ENCODE results near the gene RUNX3. TPM values are rescaled to one million over a fixed set of nuclear protein-coding genes. Genes with fewer than 3 reads are reported as not detected.

The RUNX3 gene
- total RNA-seq, 1 donor from 2014 or later, result not detected

GRCh38 chr1:24902471-24902891 lies 27.6 kb downstream of the RUNX3 start:
- DNase-seq (ENCODE audit: low read depth), result no peak
- TF ChIP-seq, protein P1, sequence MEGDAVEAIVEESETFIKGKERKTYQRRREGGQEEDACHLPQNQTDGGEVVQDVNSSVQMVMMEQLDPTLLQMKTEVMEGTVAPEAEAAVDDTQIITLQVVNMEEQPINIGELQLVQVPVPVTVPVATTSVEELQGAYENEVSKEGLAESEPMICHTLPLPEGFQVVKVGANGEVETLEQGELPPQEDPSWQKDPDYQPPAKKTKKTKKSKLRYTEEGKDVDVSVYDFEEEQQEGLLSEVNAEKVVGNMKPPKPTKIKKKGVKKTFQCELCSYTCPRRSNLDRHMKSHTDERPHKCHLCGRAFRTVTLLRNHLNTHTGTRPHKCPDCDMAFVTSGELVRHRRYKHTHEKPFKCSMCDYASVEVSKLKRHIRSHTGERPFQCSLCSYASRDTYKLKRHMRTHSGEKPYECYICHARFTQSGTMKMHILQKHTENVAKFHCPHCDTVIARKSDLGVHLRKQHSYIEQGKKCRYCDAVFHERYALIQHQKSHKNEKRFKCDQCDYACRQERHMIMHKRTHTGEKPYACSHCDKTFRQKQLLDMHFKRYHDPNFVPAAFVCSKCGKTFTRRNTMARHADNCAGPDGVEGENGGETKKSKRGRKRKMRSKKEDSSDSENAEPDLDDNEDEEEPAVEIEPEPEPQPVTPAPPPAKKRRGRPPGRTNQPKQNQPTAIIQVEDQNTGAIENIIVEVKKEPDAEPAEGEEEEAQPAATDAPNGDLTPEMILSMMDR (conservative IDR thresholded peaks at IDR 0.05; ENCODE audit: low read depth, low read length), result no peak
- H3K4me3 ChIP-seq (ENCODE audit: low read depth, low read length), result no peak overlapping the region

DNA sequence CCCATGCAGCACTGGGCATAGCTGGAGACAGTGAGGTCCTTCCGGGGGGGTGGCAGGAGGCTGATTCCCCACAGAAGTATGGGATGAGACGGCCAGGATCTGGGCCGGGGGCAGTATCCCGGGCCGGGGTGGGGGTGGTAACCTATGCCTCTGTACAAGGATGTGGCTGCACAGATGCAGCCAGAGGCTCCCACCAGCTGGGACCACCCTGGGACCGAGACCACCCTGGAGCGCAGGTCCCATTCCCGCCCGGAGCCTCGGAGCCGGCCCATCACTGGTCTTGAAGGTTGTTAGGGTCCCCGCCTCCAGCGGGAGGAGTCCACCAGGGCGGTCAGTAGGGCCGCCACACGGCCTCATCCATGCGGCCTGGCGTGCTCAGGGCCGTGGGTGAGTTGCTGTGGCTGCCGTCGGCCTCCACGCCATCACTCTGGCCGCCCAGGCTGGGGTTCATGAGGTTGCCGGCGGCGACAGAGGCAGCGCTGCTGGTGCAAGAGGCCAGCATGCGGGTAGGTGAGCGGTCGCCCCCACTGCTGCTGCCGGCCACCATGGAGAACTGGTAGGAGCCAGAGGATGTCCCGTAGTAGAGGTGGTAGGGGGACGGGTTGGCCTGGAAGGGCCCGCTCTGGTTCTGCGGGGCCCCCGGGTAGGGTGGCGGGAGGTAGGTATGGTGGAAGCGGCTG lies 28.1 kb downstream of the RUNX3 start:
- TF ChIP-seq, protein P1 (conservative IDR thresholded peaks at IDR 0.05; ENCODE audit: low read depth, low read length), result no peak
- no peak for DNase-seq (ENCODE audit: low read depth)

GRCh38 chr1:24900985-24901781 lies 28.9 kb downstream of the RUNX3 start:
- H3K4me3 ChIP-seq (ENCODE audit: low read depth, low read length), result no peak overlapping the region
- DNase-seq (ENCODE audit: low read depth), result no peak
- TF ChIP-seq, protein P1 (conservative IDR thresholded peaks at IDR 0.05; ENCODE audit: low read depth, low read length), result no peak

More for the DNA sequence above, 28.1 kb downstream of the RUNX3 start:
- H3K4me3 ChIP-seq (ENCODE audit: low read depth, low read length), result no peak overlapping the region

- TF ChIP-seq, protein P1 (conservative IDR thresholded peaks at IDR 0.05; ENCODE audit: low read depth, low read length), result no peak
- DNase-seq (ENCODE audit: low read depth), result no peak
- no peak overlapping the region for H3K4me3 ChIP-seq (ENCODE audit: low read depth, low read length)
Observed at GRCh38 chr1:24900486-24900849, 29.6 kb downstream of the RUNX3 start.

DNA sequence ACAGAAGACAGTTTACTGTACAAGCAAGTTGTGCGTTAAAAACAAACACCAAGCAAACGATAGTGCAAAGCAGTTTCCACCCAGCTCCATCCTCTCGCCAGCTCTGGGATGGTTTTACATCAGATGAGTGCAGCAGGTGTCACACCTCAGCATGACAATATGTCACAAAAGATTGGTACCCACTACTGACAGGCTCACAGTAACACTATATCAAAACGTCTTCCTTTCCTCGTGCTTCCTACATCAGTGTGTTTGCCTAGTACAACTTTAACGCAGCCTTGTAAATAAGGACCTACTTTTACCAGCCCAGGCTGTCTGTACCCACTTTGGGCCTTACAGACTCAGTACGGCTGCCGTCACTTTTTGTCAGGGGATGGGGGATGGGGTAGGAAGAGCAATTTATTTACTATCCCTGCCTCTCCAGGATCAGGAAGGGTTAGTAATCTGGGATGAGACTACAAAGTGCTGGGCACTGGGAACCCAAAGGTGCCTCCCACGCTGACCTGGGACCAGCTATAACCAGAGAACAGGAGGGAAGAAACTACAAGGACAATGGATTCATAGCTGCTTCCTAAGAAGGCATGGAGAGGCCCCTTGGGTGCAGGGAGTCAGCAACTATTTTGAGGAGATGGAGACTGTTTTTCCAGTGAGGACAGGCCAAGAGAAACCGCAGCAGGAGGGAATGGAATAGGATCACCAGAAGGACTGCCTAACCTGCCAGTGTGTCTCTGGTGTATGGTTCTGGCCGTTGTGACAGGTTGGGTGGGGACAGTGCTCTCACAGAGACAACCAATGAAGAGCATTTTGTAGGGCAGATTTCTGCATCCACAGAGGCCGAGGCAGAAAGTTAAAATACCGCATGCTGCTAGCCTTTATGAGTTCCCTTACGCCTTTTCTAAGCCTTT lies 30.2 kb downstream of the RUNX3 start:
- TF ChIP-seq, protein P1 (conservative IDR thresholded peaks at IDR 0.05; ENCODE audit: low read depth, low read length), result no peak
- no peak overlapping the region for H3K4me3 ChIP-seq (ENCODE audit: low read depth, low read length)
- no peak for DNase-seq (ENCODE audit: low read depth)

GRCh38 chr1:24898909-24899439 lies 31.1 kb downstream of the RUNX3 start:
- TF ChIP-seq, protein P1 (conservative IDR thresholded peaks at IDR 0.05; ENCODE audit: low read depth, low read length), result no peak
- no peak for DNase-seq (ENCODE audit: low read depth)
- no peak overlapping the region for H3K4me3 ChIP-seq (ENCODE audit: low read depth, low read length)

Data from epithelial cell of proximal tubule (primary cell).